Thyroid gland (tissue), 4 donors: Measurements from ENCODE around the gene PDE4A.

Experiments used
- POLR2A ChIP-seq, 2 donors: fragments of 450-650 bp; IDR thresholded peaks; one replicate each; pipeline ENCODE4 v1.6.1; 2017; ENCODE audit warnings: antibody characterized with exemption in 2 of 2, mild to moderate bottlenecking in 2 of 2, moderate library complexity in 1 of 2
- TF ChIP-seq, protein P1 (sequence below), 6 experiments: fragments of 200-600 bp in 3 of 6; fragments of 450-650 bp in 3 of 6; sonication (generic) in 3 of 6; IDR thresholded peaks; one replicate each; pipeline ENCODE4 v1.5.1; 2016 to 2019; ENCODE audit warnings: antibody characterized with exemption in 6 of 6, mild to moderate bottlenecking in 2 of 6, inconsistent platforms in 1 of 6, moderate library complexity in 1 of 6

DNA sequence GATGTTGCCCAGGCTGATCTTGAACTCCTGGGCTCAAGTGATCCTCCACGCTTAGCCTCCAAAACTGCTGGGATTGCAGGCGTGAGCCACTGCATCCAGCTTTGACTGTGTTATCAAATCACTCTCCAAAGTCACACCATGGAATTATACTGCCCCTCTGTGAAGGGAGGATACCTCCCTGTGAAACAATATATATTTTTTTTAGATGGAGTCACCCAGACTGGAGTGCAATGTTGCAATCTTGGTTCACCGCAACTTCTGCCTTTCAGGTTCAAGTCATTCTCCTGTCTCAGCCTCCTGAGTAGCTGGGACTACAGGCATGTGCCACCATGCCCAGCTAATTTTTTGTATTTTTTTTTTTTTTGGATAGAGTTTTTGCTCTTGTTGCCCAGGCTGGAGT is 47.6 kb upstream of the PDE4A start:
- TF ChIP-seq, protein P1, sequence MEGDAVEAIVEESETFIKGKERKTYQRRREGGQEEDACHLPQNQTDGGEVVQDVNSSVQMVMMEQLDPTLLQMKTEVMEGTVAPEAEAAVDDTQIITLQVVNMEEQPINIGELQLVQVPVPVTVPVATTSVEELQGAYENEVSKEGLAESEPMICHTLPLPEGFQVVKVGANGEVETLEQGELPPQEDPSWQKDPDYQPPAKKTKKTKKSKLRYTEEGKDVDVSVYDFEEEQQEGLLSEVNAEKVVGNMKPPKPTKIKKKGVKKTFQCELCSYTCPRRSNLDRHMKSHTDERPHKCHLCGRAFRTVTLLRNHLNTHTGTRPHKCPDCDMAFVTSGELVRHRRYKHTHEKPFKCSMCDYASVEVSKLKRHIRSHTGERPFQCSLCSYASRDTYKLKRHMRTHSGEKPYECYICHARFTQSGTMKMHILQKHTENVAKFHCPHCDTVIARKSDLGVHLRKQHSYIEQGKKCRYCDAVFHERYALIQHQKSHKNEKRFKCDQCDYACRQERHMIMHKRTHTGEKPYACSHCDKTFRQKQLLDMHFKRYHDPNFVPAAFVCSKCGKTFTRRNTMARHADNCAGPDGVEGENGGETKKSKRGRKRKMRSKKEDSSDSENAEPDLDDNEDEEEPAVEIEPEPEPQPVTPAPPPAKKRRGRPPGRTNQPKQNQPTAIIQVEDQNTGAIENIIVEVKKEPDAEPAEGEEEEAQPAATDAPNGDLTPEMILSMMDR (IDR thresholded peaks at IDR 0.05): no peak
- no peak for TF ChIP-seq POLR2A (IDR thresholded peaks at IDR 0.05)
